ENCODE results near the gene RASL10A. TPM values are rescaled to one million over a fixed set of nuclear protein-coding genes. Genes with fewer than 3 reads are reported as not detected.

RASL10A gene
- total RNA-seq, 4 donors from 2014 or later = 0.85 to 9.0 (median 5.6) TPM; not detected in 1

DNA sequence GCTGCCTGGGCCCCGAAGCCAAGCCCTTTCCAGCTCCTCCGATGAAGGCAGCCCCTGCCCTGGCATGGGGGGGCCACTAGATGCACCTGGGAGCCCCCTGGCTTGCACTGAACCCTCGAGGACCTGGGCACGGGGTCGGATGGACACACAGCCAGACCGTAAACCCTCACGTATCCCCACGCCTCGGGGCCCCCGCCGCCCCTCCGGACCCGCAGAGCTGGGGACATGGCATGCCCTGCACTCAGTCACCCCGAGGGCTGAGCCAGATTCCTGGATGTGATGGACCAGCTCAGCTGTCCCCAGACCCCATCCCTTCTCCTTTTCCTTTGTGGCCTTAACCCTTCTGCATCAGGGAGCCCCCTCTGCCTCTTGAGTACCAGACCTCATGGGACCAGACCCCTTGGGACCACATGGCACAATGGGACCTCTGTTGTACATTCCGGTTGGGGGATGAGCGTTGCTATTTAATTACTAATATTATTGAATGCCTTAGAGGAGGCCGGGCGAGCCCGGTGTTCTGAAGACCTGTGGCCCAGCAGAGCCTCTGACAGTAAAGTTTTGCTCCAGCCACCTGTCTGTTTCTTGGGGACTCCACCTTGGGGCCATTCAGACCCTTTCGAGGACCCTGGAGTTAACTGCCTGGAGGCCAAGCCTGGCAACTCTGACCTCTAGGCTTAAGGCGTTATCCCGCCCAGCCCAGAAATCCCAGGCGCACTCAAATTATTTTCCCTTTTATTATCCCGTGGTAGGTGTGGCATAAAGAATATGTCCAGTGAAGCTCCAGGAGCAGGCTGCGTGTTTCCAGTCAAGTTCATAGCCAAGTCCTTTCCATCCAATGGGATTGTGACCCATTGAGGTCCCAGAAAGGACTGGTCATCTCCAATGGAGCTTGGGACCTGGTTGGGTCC, 3.0 kb downstream of the RASL10A start:
- Histone ChIP-seq H3K4me3 (no peak overlapping the region), H3K27me3 (peaks cover 0 to 19% of the 10 kb centered on the region in 2 donors), H3K9me3 (no peaks in the 10 kb centered on the region), H3K36me3 (no peaks in the 10 kb centered on the region), H3K4me1 (peaks cover 16 to 80% (median 28%) of the 10 kb centered on the region in 4 donors), H3K27ac (peak overlapping the region in 1 of 4 donors; percentile 73)
- TF ChIP-seq POLR2A (IDR thresholded peaks at IDR 0.05) = no peak
- TF ChIP-seq, protein P1, sequence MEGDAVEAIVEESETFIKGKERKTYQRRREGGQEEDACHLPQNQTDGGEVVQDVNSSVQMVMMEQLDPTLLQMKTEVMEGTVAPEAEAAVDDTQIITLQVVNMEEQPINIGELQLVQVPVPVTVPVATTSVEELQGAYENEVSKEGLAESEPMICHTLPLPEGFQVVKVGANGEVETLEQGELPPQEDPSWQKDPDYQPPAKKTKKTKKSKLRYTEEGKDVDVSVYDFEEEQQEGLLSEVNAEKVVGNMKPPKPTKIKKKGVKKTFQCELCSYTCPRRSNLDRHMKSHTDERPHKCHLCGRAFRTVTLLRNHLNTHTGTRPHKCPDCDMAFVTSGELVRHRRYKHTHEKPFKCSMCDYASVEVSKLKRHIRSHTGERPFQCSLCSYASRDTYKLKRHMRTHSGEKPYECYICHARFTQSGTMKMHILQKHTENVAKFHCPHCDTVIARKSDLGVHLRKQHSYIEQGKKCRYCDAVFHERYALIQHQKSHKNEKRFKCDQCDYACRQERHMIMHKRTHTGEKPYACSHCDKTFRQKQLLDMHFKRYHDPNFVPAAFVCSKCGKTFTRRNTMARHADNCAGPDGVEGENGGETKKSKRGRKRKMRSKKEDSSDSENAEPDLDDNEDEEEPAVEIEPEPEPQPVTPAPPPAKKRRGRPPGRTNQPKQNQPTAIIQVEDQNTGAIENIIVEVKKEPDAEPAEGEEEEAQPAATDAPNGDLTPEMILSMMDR (IDR thresholded peaks at IDR 0.05) = no peak
- DNase-seq = no peak

DNA sequence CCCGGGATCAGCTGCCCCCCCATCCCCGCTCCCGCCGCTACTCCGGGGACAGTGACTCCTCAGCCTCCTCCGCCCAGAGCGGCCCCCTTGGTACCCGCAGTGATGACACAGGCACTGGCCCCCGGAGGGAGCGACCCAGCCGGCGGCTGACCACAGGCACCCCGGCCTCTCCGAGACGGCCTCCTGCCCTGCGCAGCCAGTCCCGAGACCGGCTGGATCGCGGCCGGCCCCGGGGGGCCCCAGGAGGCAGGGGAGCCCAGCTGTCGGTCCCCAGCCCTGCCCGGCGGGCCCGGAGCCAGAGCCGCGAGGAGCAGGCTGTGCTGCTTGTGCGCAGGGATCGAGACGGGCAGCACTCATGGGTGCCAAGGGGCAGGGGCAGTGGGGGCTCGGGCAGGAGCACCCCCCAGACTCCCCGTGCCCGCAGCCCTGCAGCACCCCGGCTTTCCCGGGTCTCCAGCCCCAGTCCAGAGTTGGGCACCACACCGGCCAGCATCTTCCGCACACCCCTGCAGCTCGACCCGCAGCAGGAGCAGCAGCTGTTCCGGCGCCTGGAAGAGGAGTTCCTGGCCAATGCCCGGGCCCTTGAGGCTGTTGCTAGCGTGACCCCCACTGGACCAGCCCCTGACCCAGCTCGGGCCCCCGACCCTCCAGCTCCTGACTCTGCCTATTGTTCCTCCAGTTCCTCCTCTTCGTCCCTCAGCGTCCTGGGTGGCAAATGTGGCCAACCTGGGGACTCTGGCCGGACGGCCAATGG, 3.9 kb downstream of the RASL10A start:
- Histone ChIP-seq H3K36me3 (no peaks in the 10 kb centered on the region), H3K9me3 (no peaks in the 10 kb centered on the region), H3K4me3 (peak overlapping the region in 2 of 4 donors; percentile 15 to 27), H3K27me3 (peaks cover 0 to 19% of the 10 kb centered on the region in 2 donors), H3K27ac (peak overlapping the region; percentile 32 to 77 (median 64)), H3K4me1 (peaks cover 16 to 80% (median 33%) of the 10 kb centered on the region in 4 donors)
- DNase-seq = peak in 2 of 3 donors; percentile 47 to 59
- TF ChIP-seq POLR2A (IDR thresholded peaks at IDR 0.05) = no peak
- TF ChIP-seq, protein P1 (IDR thresholded peaks at IDR 0.05) = no peak

DNA sequence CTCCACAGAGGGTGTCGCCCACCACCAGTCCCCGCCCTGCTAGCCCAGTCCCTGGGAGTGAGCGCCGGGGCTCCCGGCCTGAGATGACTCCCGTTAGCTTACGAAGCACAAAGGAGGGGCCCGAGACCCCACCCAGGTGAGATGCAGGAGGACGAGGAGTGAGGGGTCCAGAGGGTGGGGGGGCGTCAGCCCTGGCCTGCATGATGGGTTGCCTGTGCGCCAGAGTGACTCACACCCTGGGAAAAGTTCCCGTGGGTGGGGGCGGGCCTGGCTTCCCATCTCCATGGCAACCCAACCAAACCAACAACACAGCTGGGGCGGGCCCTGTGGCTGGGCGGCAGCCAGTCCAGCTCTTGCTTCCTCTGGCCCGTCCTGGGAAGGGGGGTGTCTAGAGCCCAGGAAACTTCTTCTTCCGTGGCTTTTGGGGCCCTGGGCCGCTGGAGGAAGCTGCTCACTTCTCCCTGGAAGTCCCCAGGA, 4.6 kb downstream of the RASL10A start:
- peak; percentile 67 to 92 (median 92) for DNase-seq
- peak overlapping the region; percentile 46 to 77 (median 64) for H3K27ac ChIP-seq
- peaks cover 16 to 80% (median 37%) of the 10 kb centered on the region in 4 donors for H3K4me1 ChIP-seq
- H3K27me3 ChIP-seq = peaks cover 0 to 16% of the 10 kb centered on the region in 2 donors
- no peak for TF ChIP-seq POLR2A (IDR thresholded peaks at IDR 0.05)
- TF ChIP-seq, protein P1 (IDR thresholded peaks at IDR 0.05) = no peak
- H3K36me3 ChIP-seq = no peaks in the 10 kb centered on the region
- peak overlapping the region in 2 of 4 donors; percentile 15 to 27 for H3K4me3 ChIP-seq
- H3K9me3 ChIP-seq = no peaks in the 10 kb centered on the region

DNA sequence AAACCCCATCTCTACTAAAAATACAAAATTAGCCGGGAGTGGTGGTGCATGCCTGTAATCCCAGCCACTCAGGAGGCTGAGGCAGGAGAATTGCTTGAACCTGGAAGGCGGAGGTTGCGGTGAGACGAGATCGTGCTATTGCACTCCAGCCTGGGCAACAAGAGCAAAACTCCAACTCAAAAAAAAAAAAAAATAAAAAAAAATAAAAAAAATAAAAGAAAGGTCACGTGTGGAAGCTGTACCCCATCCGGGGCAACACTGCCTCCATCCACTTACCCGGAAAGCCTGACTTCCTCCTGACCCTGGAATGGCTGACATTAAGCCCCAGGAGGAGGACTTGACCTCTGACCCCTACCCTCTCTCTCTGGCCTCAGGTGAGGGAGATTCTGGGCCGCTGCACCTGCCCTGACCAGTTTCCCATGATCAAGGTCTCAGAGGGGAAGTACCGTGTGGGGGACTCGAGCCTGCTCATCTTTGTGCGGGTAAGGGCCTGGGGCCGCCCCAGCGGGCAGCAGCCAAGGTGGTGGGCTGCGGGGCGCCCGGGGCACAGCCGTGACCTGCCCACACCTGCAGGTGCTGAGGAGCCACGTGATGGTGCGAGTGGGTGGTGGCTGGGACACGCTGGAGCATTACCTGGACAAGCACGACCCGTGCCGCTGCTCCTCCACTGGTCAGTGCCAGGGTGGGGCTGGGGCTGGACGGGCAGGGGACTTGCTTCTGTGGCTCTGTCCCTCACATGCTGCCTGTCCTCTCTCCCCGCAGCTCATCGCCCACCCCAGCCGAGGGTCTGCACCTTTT, 5.2 kb downstream of the RASL10A start:
- Histone ChIP-seq H3K4me1 (peaks cover 16 to 73% (median 34%) of the 10 kb centered on the region in 4 donors), H3K27ac (peak overlapping the region; percentile 12 to 86 (median 62)), H3K36me3 (no peaks in the 10 kb centered on the region), H3K4me3 (peak overlapping the region in 1 of 4 donors; percentile 15), H3K27me3 (peaks cover 0 to 9% of the 10 kb centered on the region in 2 donors), H3K9me3 (no peaks in the 10 kb centered on the region)
- TF ChIP-seq, protein P1 (IDR thresholded peaks at IDR 0.05) = no peak
- TF ChIP-seq POLR2A (IDR thresholded peaks at IDR 0.05) = no peak
- DNase-seq = no peak

Measured in Peyer's patch (tissue), 4 donors.